SK-N-SH (cell line): Measurements from ENCODE around the gene UVRAG. TPM values are rescaled to one million over a fixed set of nuclear protein-coding genes. Genes with fewer than 3 reads are reported as not detected.
A peak's percentile ranks its signal among the peaks of the same experiment; 100 is the strongest.

Source experiments
- CTCF ChIA-PET: fragments of 300-600, 350-600 bp; formaldehyde crosslinking; extraction: SDS; loops from one replicate; lab custom pipeline; 2021; lab: Yijun Ruan, JAX
- POLR2A ChIA-PET: fragments of 350-600 bp; sonication (Branson Sonifier 250); formaldehyde crosslinking; extraction: SDS; loops from one replicate; lab custom pipeline; 2020; ENCODE audit warnings: antibody characterized with exemption, inconsistent platforms; lab: Yijun Ruan, JAX
- DNase-seq: peaks from one replicate; pipeline ENCODE4 v3.0.0; 2012
- H2AFZ ChIP-seq: fragments of 200-600 bp; sonication (generic); 2 replicates; pipeline ENCODE4 v1.8.1; 2016; ENCODE audit warnings: antibody characterized with exemption, mild to moderate bottlenecking, low read depth
- H3F3A ChIP-seq: fragments of 200-600 bp; sonication (generic); replicated peaks from 2 replicates; pipeline ENCODE3; 2016; ENCODE audit warnings: antibody characterized with exemption, mild to moderate bottlenecking; ENCODE audit not compliant: insufficient read depth
- H3K27ac ChIP-seq, 2 experiments: fragments of 200-500 bp in 1 of 2; fragments of 200-600 bp in 1 of 2; sonication (Bioruptor generic) in 1 of 2; sonication (generic), shearing (Covaris generic) in 1 of 2; 2 replicates each; pipeline versions ENCODE4 v1.5.1 to v1.6.1; 2014 to 2016; ENCODE audit warnings: low read depth in 2 of 2, inconsistent platforms in 1 of 2, low read length in 1 of 2, mild to moderate bottlenecking in 1 of 2, mixed read lengths in 1 of 2
- H3K27me3 ChIP-seq: fragments of 200-600 bp; sonication (generic), shearing (Covaris generic); 2 replicates; pipeline ENCODE4 v1.6.1; 2016; ENCODE audit warnings: mixed run types; ENCODE audit not compliant: insufficient read depth
- H3K36me3 ChIP-seq, 2 experiments: fragments of 200-500 bp in 1 of 2; fragments of 200-600 bp in 1 of 2; sonication (Bioruptor generic) in 1 of 2; sonication (generic) in 1 of 2; replicated peaks in 1 of 2; 2 replicates each; pipeline versions ENCODE3 to v1.5.1; 2014 to 2016; ENCODE audit warnings: low read length in 1 of 2, mild to moderate bottlenecking in 1 of 2; ENCODE audit not compliant: insufficient read depth in 2 of 2, control insufficient read depth in 1 of 2
- H3K4me1 ChIP-seq, 2 experiments: fragments of 200-500 bp in 1 of 2; fragments of 200-600 bp in 1 of 2; sonication (Bioruptor generic) in 1 of 2; sonication (generic), shearing (Covaris generic) in 1 of 2; 2 replicates each; pipeline versions ENCODE4 v1.5.1 to v1.6.1; 2014 to 2016; ENCODE audit warnings: low read depth in 1 of 2, low read length in 1 of 2, mixed run types in 1 of 2; ENCODE audit not compliant: insufficient read depth in 2 of 2, control insufficient read depth in 1 of 2
- H3K4me2 ChIP-seq: fragments of 200-600 bp; sonication (generic), shearing (Covaris generic); 2 replicates; pipeline ENCODE4 v1.6.1; 2017; ENCODE audit warnings: mixed run types
- H3K4me3 ChIP-seq, 2 experiments: fragments of 200-500 bp in 1 of 2; fragments of 200-600 bp in 1 of 2; sonication (Bioruptor generic) in 1 of 2; sonication (generic), shearing (Covaris generic) in 1 of 2; 2 replicates each; pipeline versions ENCODE4 v1.5.1 to v1.8.1; 2014 to 2016; ENCODE audit warnings: low read depth in 2 of 2, inconsistent platforms in 1 of 2, low read length in 1 of 2, mild to moderate bottlenecking in 1 of 2, mixed read lengths in 1 of 2, moderate library complexity in 1 of 2
- H3K79me2 ChIP-seq: fragments of 200-600 bp; sonication (generic); 2 replicates; pipeline ENCODE4 v1.8.1; 2017; ENCODE audit warnings: mild to moderate bottlenecking; ENCODE audit not compliant: insufficient read depth
- H3K9ac ChIP-seq: fragments of 200-600 bp; sonication (generic); 2 replicates; pipeline ENCODE4 v1.6.1; 2017; ENCODE audit warnings: mixed run types
- H3K9me2 ChIP-seq: fragments of 200-600 bp; sonication (generic); 2 replicates; pipeline ENCODE4 v1.6.1; 2017; ENCODE audit warnings: mixed run types
- H3K9me3 ChIP-seq: fragments of 200-600 bp; sonication (generic); 2 replicates; pipeline ENCODE4 v1.6.1; 2017; ENCODE audit warnings: mixed run types, mild to moderate bottlenecking, moderate library complexity
- H4K20me1 ChIP-seq: fragments of 200-600 bp; sonication (generic); 2 replicates; pipeline ENCODE4 v1.6.1; 2017; ENCODE audit warnings: mild to moderate bottlenecking, mixed run types; ENCODE audit not compliant: insufficient read depth
- CHD2 ChIP-seq: fragments of 150-350 bp; IDR thresholded peaks from 2 replicates; pipeline ENCODE4 v1.6.1; 2018; ENCODE audit warnings: low read length; ENCODE audit not compliant: partially characterized antibody
- EP300 ChIP-seq, 2 experiments: IDR thresholded peaks; 2 replicates each; pipeline versions ENCODE4 v1.4.0 to v1.6.1; 2012; ENCODE audit warnings: borderline replicate concordance in 1 of 2, low read depth in 1 of 2, low read length in 1 of 2
- EZH2phosphoT487 ChIP-seq: fragments of 200-600 bp; sonication (generic); IDR thresholded peaks from 2 replicates; pipeline ENCODE4 v1.6.1; 2017; ENCODE audit warnings: low read depth, mixed run types, mild to moderate bottlenecking, antibody characterized with exemption, moderate library complexity, borderline replicate concordance
- FOXJ3 ChIP-seq: sonication (generic); formaldehyde crosslinking; IDR thresholded peaks from 2 replicates; pipeline ENCODE4 v1.5.1; 2020; ENCODE audit warnings: mild to moderate bottlenecking, missing genetic modification reagents
- FOXM1 ChIP-seq: IDR thresholded peaks from 2 replicates; pipeline ENCODE4 v1.4.0; 2012; ENCODE audit warnings: low read depth, mild to moderate bottlenecking
- GATA2 ChIP-seq: sonication (generic); formaldehyde crosslinking; IDR thresholded peaks from 2 replicates; pipeline ENCODE4 v1.5.0; 2020; ENCODE audit warnings: mild to moderate bottlenecking, missing genetic modification reagents
- JUND ChIP-seq: IDR thresholded peaks from 2 replicates; pipeline ENCODE4 v1.4.0; 2012
- MEF2A ChIP-seq: IDR thresholded peaks from 2 replicates; pipeline ENCODE4 v1.4.0; 2012; ENCODE audit warnings: low read depth, borderline replicate concordance
- MXI1 ChIP-seq: IDR thresholded peaks from 2 replicates; pipeline ENCODE4 v1.6.1; 2012; ENCODE audit warnings: mild to moderate bottlenecking, low read depth, low read length, improper control_type of control experiment
- NFIC ChIP-seq: IDR thresholded peaks from 2 replicates; pipeline ENCODE4 v1.4.0; 2012; ENCODE audit warnings: borderline replicate concordance
- RAD21 ChIP-seq: IDR thresholded peaks from 2 replicates; pipeline ENCODE4 v1.6.1; 2012; ENCODE audit warnings: mild to moderate bottlenecking, low read length
- RCOR1 ChIP-seq: fragments of 150-350 bp; IDR thresholded peaks from 2 replicates; pipeline ENCODE4 v1.6.1; 2017; ENCODE audit warnings: antibody characterized with exemption, low read length
- RXRA ChIP-seq: IDR thresholded peaks from 2 replicates; pipeline ENCODE4 v1.4.0; 2012; ENCODE audit warnings: low read depth, mild to moderate bottlenecking, borderline replicate concordance
- TCF12 ChIP-seq: IDR thresholded peaks from 2 replicates; pipeline ENCODE4 v1.4.0; 2012
- WGBS: methylation state at CpG from one replicate; pipeline ENCODE4 v1.1.6; 2017; ENCODE audit warnings: low lambda C conversion rate; 5-methylcytosine and 5-hydroxymethylcytosine counted together
- polyA plus RNA-seq, 3 experiments: library from polyadenylated mRNA; depleted of rRNA; stranded (reverse); fragments of >200 nt; gene quantifications; 2 replicates each; pipeline ENCODE4 v1.2.3, GENCODE V29; 2012
- TF ChIP-seq, protein P1 (sequence below): fragments of 150-350 bp; IDR thresholded peaks from 2 replicates; pipeline ENCODE4 v1.6.1; 2016; ENCODE audit warnings: mild to moderate bottlenecking, low read depth, low read length

The UVRAG gene
- polyA plus RNA-seq, 1 of the 3 experiments (the other 2 are of a cell fraction) = 5.8 TPM

DNA sequence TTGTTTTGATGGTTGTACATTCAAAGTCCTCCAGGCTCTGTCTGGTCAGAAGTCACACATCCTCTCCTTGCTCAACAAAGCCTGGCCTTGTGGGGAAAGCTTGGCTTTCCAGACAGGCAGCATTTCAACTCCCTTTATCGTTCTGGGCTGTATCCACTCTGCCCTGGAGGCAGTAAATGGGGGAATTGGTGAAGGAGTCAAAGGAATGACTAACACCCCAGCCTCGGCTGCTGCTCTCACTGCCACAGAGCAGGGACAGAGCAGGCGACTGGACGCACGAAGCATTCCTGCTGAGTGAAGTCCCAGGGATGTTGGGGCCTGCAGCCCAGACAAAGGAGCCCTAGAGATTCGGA is 338.5 kb downstream of the UVRAG start:
- H3F3A ChIP-seq = no peaks in the 10 kb centered on the region
- H3K4me1 ChIP-seq = peaks cover 0 to 49% of the 10 kb centered on the region in 2 experiments; a peak in 2 of 4 replicates
- H3K27ac ChIP-seq = no peak overlapping the region
- no peak for TF ChIP-seq RCOR1
- TF ChIP-seq JUND = no peak
- TF ChIP-seq FOXM1 = no peak
- TF ChIP-seq EZH2phosphoT487 = no peak
- no peak for TF ChIP-seq FOXJ3 (CRISPR knock-in tag)
- no peak for TF ChIP-seq NFIC
- H3K9ac ChIP-seq = no peak overlapping the region
- H3K36me3 ChIP-seq = no peaks in the 10 kb centered on the region
- H3K4me2 ChIP-seq = no peak overlapping the region
- DNase-seq = no peak
- ChIA-PET POLR2A (no interaction called here), CTCF (no interaction called here)
- no peaks in the 10 kb centered on the region for H3K27me3 ChIP-seq
- H3K9me2 ChIP-seq = no peaks in the 10 kb centered on the region
- H2AFZ ChIP-seq = no peak overlapping the region
- H3K9me3 ChIP-seq = no peaks in the 10 kb centered on the region
- no peaks in the 10 kb centered on the region for H4K20me1 ChIP-seq
- WGBS = 73% methylated on average over 6 of the region's 6 CpGs
- H3K4me3 ChIP-seq = no peak overlapping the region
- no peaks in the 10 kb centered on the region for H3K79me2 ChIP-seq

DNA sequence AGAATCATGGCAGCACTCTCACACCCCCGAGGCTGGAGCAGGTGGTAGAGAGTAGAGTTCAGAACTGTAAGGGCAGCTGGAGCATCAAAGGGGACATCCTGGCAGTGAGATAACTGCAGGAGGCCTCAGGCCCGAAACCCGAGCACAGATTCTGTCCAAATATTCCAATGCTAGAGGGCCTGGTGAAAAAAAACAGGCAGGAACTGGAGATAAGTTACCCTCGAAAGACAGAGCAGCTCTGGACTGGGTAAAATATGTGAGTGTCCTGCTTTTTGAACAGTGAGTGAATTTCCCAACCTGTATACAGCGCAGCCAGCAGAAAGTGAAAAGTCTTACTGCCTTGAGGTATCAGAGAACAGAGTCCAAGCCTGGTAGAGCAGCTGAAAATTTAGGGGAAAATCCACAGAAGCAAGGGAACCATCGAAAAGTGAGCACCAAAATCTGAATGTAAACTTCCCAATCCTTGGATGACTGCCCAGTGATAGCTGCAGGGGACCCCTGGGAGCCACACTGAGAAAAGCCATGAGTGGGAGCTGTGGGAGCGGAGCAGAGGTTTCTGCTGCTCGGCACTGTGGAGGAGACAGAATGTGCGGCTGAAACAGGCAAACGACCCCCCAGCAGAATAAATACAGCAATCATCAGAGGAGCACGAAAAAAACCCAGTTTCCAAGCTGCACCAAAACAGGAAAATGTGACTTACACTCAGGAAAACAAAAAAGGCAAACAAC is 340.7 kb downstream of the UVRAG start:
- 72% methylated on average over 11 of the region's 11 CpGs for WGBS
- peak; percentile 83 for DNase-seq
- peak overlapping the region in 1 of 2 experiments; percentile 85; a peak in 2 of 4 replicates for H3K27ac ChIP-seq
- H3K79me2 ChIP-seq = no peaks in the 10 kb centered on the region
- no peaks in the 10 kb centered on the region for H4K20me1 ChIP-seq
- no peak overlapping the region for H3K4me3 ChIP-seq
- no peak overlapping the region; the same call in 1 of the 2 replicates for H2AFZ ChIP-seq
- ChIA-PET POLR2A (no interaction called here), CTCF (interaction anchor here (0.8 to 4.3 kb wide), 5 partner anchors 10 to 259 kb away, joined by 3 to 25 read pairs (median 3); no protein-coding TSS in a partner anchor)
- H3K4me1 ChIP-seq = peaks cover 0 to 56% of the 10 kb centered on the region in 2 experiments; a peak in 2 of 4 replicates
- no peak for TF ChIP-seq NFIC
- TF ChIP-seq GATA2 = peak; percentile 60
- TF ChIP-seq RCOR1 = peak; percentile 97
- peak; percentile 25 for TF ChIP-seq CHD2
- no peak for TF ChIP-seq MEF2A
- TF ChIP-seq EP300 (IDR thresholded peaks at IDR 0.05; ENCODE audit: borderline replicate concordance in 1 of 2, low read depth in 1 of 2, low read length in 1 of 2) = peak in 1 of 2 experiments; percentile 81; a peak in 2 of 4 replicates
- no peak overlapping the region for H3K9ac ChIP-seq
- no peaks in the 10 kb centered on the region for H3K27me3 ChIP-seq
- H3K9me3 ChIP-seq = no peaks in the 10 kb centered on the region
- no peaks in the 10 kb centered on the region for H3K9me2 ChIP-seq
- H3K4me2 ChIP-seq = no peak overlapping the region
- H3F3A ChIP-seq = no peaks in the 10 kb centered on the region
- no peaks in the 10 kb centered on the region for H3K36me3 ChIP-seq

DNA sequence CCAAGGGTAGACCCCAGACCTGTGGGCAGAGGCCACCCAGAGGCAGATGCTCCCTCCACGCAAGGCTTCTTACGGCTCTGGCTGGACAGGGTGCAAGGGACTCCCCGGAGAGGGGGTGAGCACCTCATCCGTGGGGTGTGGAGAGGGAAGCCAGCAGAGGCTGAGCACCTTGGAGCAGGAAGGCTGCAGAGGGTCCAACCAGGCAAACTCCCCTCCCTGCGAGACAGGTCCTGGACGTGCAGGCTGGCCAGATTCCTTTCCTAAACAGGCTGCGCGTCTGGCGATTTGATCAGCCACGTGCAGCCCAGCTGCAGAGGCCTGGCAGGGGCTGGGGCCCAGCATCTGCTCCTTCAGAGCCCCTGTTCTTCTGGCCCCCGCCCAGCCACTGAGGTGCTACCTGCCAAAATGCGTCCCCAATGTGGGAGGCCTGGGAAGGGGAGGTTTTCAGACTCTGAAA is 342.0 kb downstream of the UVRAG start:
- no peak overlapping the region for H3K4me3 ChIP-seq
- no peak overlapping the region for H3K4me2 ChIP-seq
- DNase-seq = peak; percentile 83
- CTCF ChIA-PET = interaction anchor here (0.6 to 4.3 kb wide), 3 partner anchors 51 to 237 kb away, joined by 3 to 25 read pairs (median 3); no protein-coding TSS in a partner anchor
- H3K27me3 ChIP-seq = no peaks in the 10 kb centered on the region
- no peak overlapping the region for H3K9ac ChIP-seq
- POLR2A ChIA-PET = no interaction called here
- H4K20me1 ChIP-seq = no peaks in the 10 kb centered on the region
- WGBS = 59% methylated on average over 6 of the region's 12 CpGs
- H3F3A ChIP-seq = no peaks in the 10 kb centered on the region
- no peaks in the 10 kb centered on the region for H3K9me3 ChIP-seq
- no peak overlapping the region for H2AFZ ChIP-seq
- no peaks in the 10 kb centered on the region for H3K9me2 ChIP-seq
- H3K79me2 ChIP-seq = no peaks in the 10 kb centered on the region
- peak overlapping the region in 1 of 2 experiments; percentile 80; a peak in 2 of 4 replicates for H3K27ac ChIP-seq
- H3K36me3 ChIP-seq = no peaks in the 10 kb centered on the region
- peaks cover 0 to 70% of the 10 kb centered on the region in 2 experiments; a peak in 2 of 4 replicates for H3K4me1 ChIP-seq
- TF ChIP-seq TCF12 = peak; percentile 9; the same call in 1 of the 2 replicates
- no peak for TF ChIP-seq RXRA
- TF ChIP-seq FOXJ3 (CRISPR knock-in tag) = peak; percentile 58; the same call in 1 of the 2 replicates
- peak; percentile 90 for TF ChIP-seq GATA2
- no peak; the same call in 1 of the 2 replicates for TF ChIP-seq RAD21
- TF ChIP-seq, protein P1, sequence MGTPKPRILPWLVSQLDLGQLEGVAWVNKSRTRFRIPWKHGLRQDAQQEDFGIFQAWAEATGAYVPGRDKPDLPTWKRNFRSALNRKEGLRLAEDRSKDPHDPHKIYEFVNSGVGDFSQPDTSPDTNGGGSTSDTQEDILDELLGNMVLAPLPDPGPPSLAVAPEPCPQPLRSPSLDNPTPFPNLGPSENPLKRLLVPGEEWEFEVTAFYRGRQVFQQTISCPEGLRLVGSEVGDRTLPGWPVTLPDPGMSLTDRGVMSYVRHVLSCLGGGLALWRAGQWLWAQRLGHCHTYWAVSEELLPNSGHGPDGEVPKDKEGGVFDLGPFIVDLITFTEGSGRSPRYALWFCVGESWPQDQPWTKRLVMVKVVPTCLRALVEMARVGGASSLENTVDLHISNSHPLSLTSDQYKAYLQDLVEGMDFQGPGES = no peak
- peak; percentile 28 for TF ChIP-seq CHD2
- TF ChIP-seq RCOR1 = peak; percentile 77
- TF ChIP-seq EZH2phosphoT487 = no peak
- peak; percentile 74; the same call in 1 of the 2 replicates for TF ChIP-seq MXI1
